MG63 (cell line): ENCODE data around the gene DAZAP2. TPM values are rescaled to one million over a fixed set of nuclear protein-coding genes. Genes with fewer than 3 reads are reported as not detected.
"Not testable (repeated sequence)": the region's sequence is repeated elsewhere in the genome, so short reads cannot be mapped to it uniquely, and the experiment has no call there.

Source experiments
- DNase-seq: peaks from one replicate; pipeline ENCODE4 v3.0.0-alpha.2; 2020
- H3K27me3 ChIP-seq: fragments of 250-450 bp; sonication (Bioruptor Pico); 2 replicates; pipeline ENCODE4 v1.5.1; 2020; ENCODE audit warnings: mild to moderate bottlenecking, moderate library complexity
- H3K36me3 ChIP-seq: fragments of 250-450 bp; sonication (Bioruptor Pico); 2 replicates; pipeline ENCODE4 v1.5.1; 2020; ENCODE audit warnings: mild to moderate bottlenecking, moderate library complexity
- H3K4me3 ChIP-seq: fragments of 250-450 bp; sonication (Bioruptor Pico); 2 replicates; pipeline ENCODE4 v1.5.1; 2020; ENCODE audit warnings: mild to moderate bottlenecking, moderate library complexity
- H3K9me3 ChIP-seq: fragments of 250-450 bp; sonication (Bioruptor Pico); 2 replicates; pipeline ENCODE4 v1.5.1; 2020; ENCODE audit warnings: mild to moderate bottlenecking, moderate library complexity
- total RNA-seq: library from RNA; depleted of rRNA; stranded (reverse); fragments of >200 nt; shearing (Covaris generic); gene quantifications from 2 replicates; pipeline ENCODE4 v1.2.3, GENCODE V29; 2014; ENCODE audit warnings: low replicate concordance; rRNA removed

Gene DAZAP2
- total RNA-seq, 1 experiment from 2014 or later, result 192 TPM

GRCh38 chr12:51269174-51270066, 30.8 kb downstream of the DAZAP2 start:
- peak; percentile 36 for DNase-seq
- H3K4me3 ChIP-seq, result peak overlapping the region; percentile 69; the same call in 1 of the 2 replicates
- no peaks in the 10 kb centered on the region for H3K36me3 ChIP-seq
- no peaks in the 10 kb centered on the region for H3K9me3 ChIP-seq
- H3K27me3 ChIP-seq, result no peaks in the 10 kb centered on the region

GRCh38 chr12:51270067-51270950, 31.7 kb downstream of the DAZAP2 start, which contains the start of gene SMAGP:
Gene SMAGP, minus strand, starts transcription at chr12:51270415. Its CDS starts 1,137 bp downstream, at chr12:51269278.
- peak; percentile 59 for DNase-seq
- H3K9me3 ChIP-seq, result no peaks in the 10 kb centered on the region
- H3K36me3 ChIP-seq, result no peaks in the 10 kb centered on the region
- no peaks in the 10 kb centered on the region for H3K27me3 ChIP-seq
- peak within 1 kb of the TSS; percentile 69 for H3K4me3 ChIP-seq

GRCh38 chr12:51270951-51271518, 32.4 kb downstream of the DAZAP2 start:
- peak; percentile 8 for DNase-seq
- no peaks in the 10 kb centered on the region for H3K27me3 ChIP-seq
- no peaks in the 10 kb centered on the region for H3K9me3 ChIP-seq
- no peaks in the 10 kb centered on the region for H3K36me3 ChIP-seq
- peak overlapping the region; percentile 69 for H3K4me3 ChIP-seq

- not testable (repeated sequence) for H3K9me3 ChIP-seq, H3K36me3 ChIP-seq, DNase-seq, H3K27me3 ChIP-seq, H3K4me3 ChIP-seq
These were observed 34.2 kb downstream of the DAZAP2 start for GRCh38 chr12:51272810-51273209.

GRCh38 chr12:51275088-51275487, 36.5 kb downstream of the DAZAP2 start:
- H3K27me3 ChIP-seq, result no peaks in the 10 kb centered on the region
- H3K4me3 ChIP-seq, result no peak overlapping the region
- no peak for DNase-seq
- H3K9me3 ChIP-seq, result no peaks in the 10 kb centered on the region
- no peaks in the 10 kb centered on the region for H3K36me3 ChIP-seq

GRCh38 chr12:51281202-51281924, 42.7 kb downstream of the DAZAP2 start:
- Histone ChIP-seq H3K4me3 (no peak overlapping the region), H3K36me3 (no peaks in the 10 kb centered on the region), H3K27me3 (no peaks in the 10 kb centered on the region), H3K9me3 (no peaks in the 10 kb centered on the region)
- DNase-seq, result no peak

GRCh38 chr12:51285843-51286242, 47.2 kb downstream of the DAZAP2 start:
- no peaks in the 10 kb centered on the region for H3K9me3 ChIP-seq
- no peak for DNase-seq
- H3K4me3 ChIP-seq, result no peak overlapping the region
- H3K27me3 ChIP-seq, result no peaks in the 10 kb centered on the region
- H3K36me3 ChIP-seq, result no peaks in the 10 kb centered on the region

GRCh38 chr12:51291603-51292513, 53.2 kb downstream of the DAZAP2 start:
- not testable (repeated sequence) for DNase-seq, H3K36me3 ChIP-seq, H3K9me3 ChIP-seq, H3K27me3 ChIP-seq, H3K4me3 ChIP-seq

Other genes with a start within 250 kb of the DAZAP2 start
- 12.0 and 74.1 TPM in 2 replicates for gene SLC11A2, start 212.4 kb upstream of the DAZAP2 start, total RNA-seq
- 27.5 and 28.8 TPM in 2 replicates for gene LETMD1, start 190.5 kb upstream of the DAZAP2 start, total RNA-seq
- gene CSRNP2, start 155.2 kb upstream of the DAZAP2 start, total RNA-seq, result 4.6 and 7.8 TPM in 2 replicates
- 13.0 and 14.7 TPM in 2 replicates for gene TFCP2, start 65.7 kb upstream of the DAZAP2 start, total RNA-seq
- gene POU6F1, start 20.8 kb upstream of the DAZAP2 start, total RNA-seq, result 0.74 and 2.7 TPM in 2 replicates
- 2.1 and 20.1 TPM in 2 replicates for gene SMAGP, start 31.6 kb downstream of the DAZAP2 start, total RNA-seq
- gene BIN2, start 85.3 kb downstream of the DAZAP2 start, total RNA-seq, result not detected in 2 replicates
- gene CELA1, start 107.9 kb downstream of the DAZAP2 start, total RNA-seq, result not detected in 2 replicates
- not detected in 2 replicates for gene GALNT6, start 152.6 kb downstream of the DAZAP2 start, total RNA-seq
- 0.89 and 0.96 TPM in 2 replicates for gene SLC4A8, start 186.0 kb downstream of the DAZAP2 start, total RNA-seq